ENCODE results near the gene NEXN. TPM values are rescaled to one million over a fixed set of nuclear protein-coding genes. Genes with fewer than 3 reads are reported as not detected.
A peak's percentile ranks its signal among the peaks of the same experiment; 100 is the strongest.

Gene NEXN
- total and polyA plus RNA-seq, 2 of the 8 experiments (the other 6 are each of a cell fraction or from before 2014, with no cell fraction given), result 0.20 to 2.9 TPM

GRCh38 chr1:77899647-77900320 lies 11.4 kb downstream of the NEXN start:
- Histone ChIP-seq H3K4me3 (ENCODE audit: extremely low read depth in 1 of 4, insufficient read depth in 2 of 4, low read depth in 3 of 4, low read length in 4 of 4) (no peak overlapping the region), H3K79me2 (ENCODE audit: control insufficient read depth in 1 of 2, insufficient read depth in 2 of 2, low read length in 2 of 2) (no peaks in the 10 kb centered on the region), H2AFZ (ENCODE audit: low read length) (no peak overlapping the region), H3K79me1 (ENCODE audit: low read depth, low read length) (no peaks in the 10 kb centered on the region), H2BK120ac (replicated peaks; ENCODE audit: low read depth, low read length) (no peak overlapping the region), H3K23me2 (ENCODE audit: low read depth, low read length) (no peaks in the 10 kb centered on the region), H2BK5ac (ENCODE audit: low read depth, low read length) (no peak overlapping the region), H3K36me3 (ENCODE audit: control insufficient read depth in 2 of 4, insufficient read depth in 4 of 4, low read length in 3 of 4) (no peaks in the 10 kb centered on the region), H3K4ac (replicated peaks; ENCODE audit: insufficient read length, low read depth, low read length) (no peak overlapping the region), H2AK5ac (ENCODE audit: low read depth, low read length) (no peak overlapping the region), H3K23ac (ENCODE audit: insufficient read length) (no peak overlapping the region), H3K14ac (ENCODE audit: insufficient read length) (no peak overlapping the region), H3K18ac (ENCODE audit: extremely low read depth, low read length) (no peak overlapping the region), H4K91ac (replicated peaks; ENCODE audit: insufficient read length, low read length) (no peak overlapping the region), H4K20me1 (replicated peaks in 1 of 2; ENCODE audit: control insufficient read depth in 1 of 2, insufficient read depth in 2 of 2, low read length in 2 of 2) (no peaks in the 10 kb centered on the region), H2BK15ac (ENCODE audit: low read length) (no peak overlapping the region), H3K4me2 (ENCODE audit: insufficient read depth in 1 of 2, low read depth in 2 of 2, low read length in 2 of 2) (no peak overlapping the region), H3K9me3 (ENCODE audit: insufficient read depth in 2 of 2, low read depth in 1 of 2, low read length in 1 of 2) (no peaks in the 10 kb centered on the region), H4K5ac (ENCODE audit: insufficient read length, low read depth, low read length) (no peak overlapping the region), H3K27ac (ENCODE audit: low read depth, low read length) (no peak overlapping the region), H3K9ac (replicated peaks in 1 of 4; ENCODE audit: extremely low read depth in 1 of 4, low read depth in 3 of 4, low read length in 3 of 4) (no peak overlapping the region), H3K4me1 (replicated peaks in 1 of 4; ENCODE audit: control insufficient read depth in 3 of 4, insufficient read depth in 4 of 4, low read length in 3 of 4) (no peaks in the 10 kb centered on the region), H2BK20ac (ENCODE audit: low read length) (no peak overlapping the region), H2BK12ac (ENCODE audit: low read depth, low read length) (no peak overlapping the region), H3K27me3 (replicated peaks in 1 of 4; ENCODE audit: control insufficient read depth in 3 of 4, extremely low read depth in 1 of 4, insufficient read depth in 3 of 4, low read length in 3 of 4) (no peaks in the 10 kb centered on the region), H4K8ac (ENCODE audit: extremely low read depth, insufficient read depth, low read length) (no peak overlapping the region), H3K56ac (replicated peaks; ENCODE audit: insufficient read length, low read depth, low read length) (no peak overlapping the region)
- ChIA-PET CTCF (ENCODE audit: partially characterized antibody) (interaction anchor here (0.6 to 2.1 kb wide), 17 partner anchors 15 to 213 kb away, joined by 3 to 14 read pairs (median 4); partner anchors contain the start of gene MIGA1), POLR2A (ENCODE audit: partially characterized antibody) (interaction anchor here (0.6 to 1.4 kb wide), 3 partner anchors 10 to 149 kb away, joined by 3 read pairs; no protein-coding TSS in a partner anchor)
- FAIRE-seq (peak; percentile 50), DNase-seq (ENCODE audit: low read depth in 1 of 2, low spot score in 2 of 2) (no peak)
- 89% methylated on average over 4 of the region's 4 CpGs; no CpG with 5 or more reads in 1 of the 2 experiments for WGBS, 2 experiments (ENCODE audit: extremely low coverage in 1 of 2, insufficient coverage in 1 of 2, insufficient read length in 1 of 2, insufficient replicate concordance in 2 of 2, low coverage in 1 of 2, low lambda C conversion rate in 2 of 2, missing lambda C conversion rate in 1 of 2)
- TF ChIP-seq RNF2 (IDR thresholded peaks at IDR 0.05; ENCODE audit: borderline replicate concordance, low read depth, low read length, missing control alignments, poor library complexity, severe bottlenecking) (no peak), RAD21 (IDR thresholded peaks at IDR 0.05 in 1 of 2, conservative IDR thresholded peaks at IDR 0.05 in 1 of 2; ENCODE audit: low read depth in 2 of 2, low read length in 2 of 2) (no peak)
